CD8-positive, alpha-beta memory T cell (primary cell): ENCODE results near the gene PLXND1. TPM values are rescaled to one million over a fixed set of nuclear protein-coding genes. Genes with fewer than 3 reads are reported as not detected.

ENCODE experiments used
- CTCF ChIA-PET: fragments of 350-600 bp; sonication (Branson Sonifier 250); formaldehyde crosslinking; loops from one replicate; lab custom pipeline; 2021; ENCODE audit warnings: antibody characterized with exemption; lab: Charles Lee
- POLR2A ChIA-PET: fragments of 350-600 bp; sonication (Branson Sonifier 250); formaldehyde crosslinking; loops from one replicate; lab custom pipeline; 2021; ENCODE audit warnings: antibody characterized with exemption; lab: Charles Lee
- DNase-seq, 5 donors: peaks; one replicate each; pipeline versions ENCODE4 v3.0.0 to v3.0.0-alpha.2; 2020 to 2022; ENCODE audit warnings: mixed read lengths in 1 of 5
- H3K27ac ChIP-seq: one replicate; pipeline ENCODE4 v1.7.0; 2013; ENCODE audit warnings: low read depth, mild to moderate bottlenecking, low read length, moderate library complexity
- H3K27me3 ChIP-seq: 2 replicates; pipeline ENCODE4 v1.7.0; 2013; ENCODE audit warnings: low read length, mild to moderate bottlenecking; ENCODE audit not compliant: insufficient read depth, poor library complexity, severe bottlenecking
- H3K36me3 ChIP-seq: 2 replicates; pipeline ENCODE4 v1.7.0; 2013; ENCODE audit warnings: mild to moderate bottlenecking, low read length, moderate library complexity; ENCODE audit not compliant: insufficient read depth
- H3K4me1 ChIP-seq: 2 replicates; pipeline ENCODE4 v1.7.0; 2013; ENCODE audit warnings: mild to moderate bottlenecking, low read length, moderate library complexity; ENCODE audit not compliant: insufficient read depth
- H3K4me3 ChIP-seq: 2 replicates; pipeline ENCODE4 v1.7.0; 2013; ENCODE audit warnings: mild to moderate bottlenecking, low read length
- H3K9me3 ChIP-seq: 2 replicates; pipeline ENCODE4 v1.7.0; 2013; ENCODE audit warnings: mild to moderate bottlenecking, low read length
- H3K27ac Mint-ChIP-seq, 8 donors: one replicate each; pipeline ENCODE4 v1.8.0; 2020 to 2021; ENCODE audit warnings: mixed read lengths in 8 of 8, mild to moderate bottlenecking in 6 of 8, inconsistent platforms in 3 of 8, moderate library complexity in 3 of 8
- H3K27me3 Mint-ChIP-seq, 2 donors: one replicate each; pipeline ENCODE4 v1.8.0; 2020 to 2021; ENCODE audit warnings: mixed read lengths in 2 of 2, mild to moderate bottlenecking in 1 of 2, moderate library complexity in 1 of 2
- H3K36me3 Mint-ChIP-seq, 3 donors: one replicate each; pipeline ENCODE4 v1.8.0; 2020 to 2021; ENCODE audit warnings: mixed read lengths in 3 of 3, inconsistent platforms in 1 of 3, mild to moderate bottlenecking in 1 of 3
- H3K4me1 Mint-ChIP-seq, 3 donors: one replicate each; pipeline ENCODE4 v1.8.0; 2020 to 2021; ENCODE audit warnings: mixed read lengths in 3 of 3, inconsistent platforms in 1 of 3, mild to moderate bottlenecking in 1 of 3
- H3K4me3 Mint-ChIP-seq, 7 donors: one replicate each; pipeline ENCODE4 v1.8.0; 2020 to 2021; ENCODE audit warnings: mixed read lengths in 7 of 7, mild to moderate bottlenecking in 6 of 7, moderate library complexity in 4 of 7, inconsistent platforms in 2 of 7
- H3K9me3 Mint-ChIP-seq, 5 donors: one replicate each; pipeline ENCODE4 v1.8.0; 2020 to 2022; ENCODE audit warnings: mixed read lengths in 5 of 5, mild to moderate bottlenecking in 3 of 5, moderate library complexity in 2 of 5, inconsistent platforms in 1 of 5
- polyA plus RNA-seq: library from polyadenylated mRNA; unstranded; fragments of 300-500 nt; fragmentation: Illumina TruSeq; gene quantifications from one replicate; pipeline ENCODE4 v1.2.3, GENCODE V29; 2021
- total RNA-seq, 2 experiments: library from RNA; stranded (reverse); gene quantifications; one replicate each; pipeline ENCODE4 v1.2.3, GENCODE V29; 2021

The PLXND1 gene
- total and polyA plus RNA-seq, 3 experiments from 2014 or later = 12.1 to 17.3 (median 15.2) TPM

GRCh38 chr3:129554356-129555152 lies 51.9 kb downstream of the PLXND1 start:
- H3K36me3 Mint-ChIP-seq = peaks cover 0 to 20% (median 8%) of the 10 kb centered on the region in 3 donors
- H3K4me3 Mint-ChIP-seq = peak overlapping the region in 1 of 7 donors; percentile 20
- POLR2A ChIA-PET = interaction anchor here (1.1 kb wide), 2 partner anchors 23 to 39 kb away, joined by 3 to 4 read pairs; no protein-coding TSS in a partner anchor
- H3K27me3 ChIP-seq = no peaks in the 10 kb centered on the region
- no peak overlapping the region for H3K27ac ChIP-seq
- H3K4me1 ChIP-seq = peaks cover 21% of the 10 kb centered on the region
- H3K4me3 ChIP-seq = no peak overlapping the region
- H3K9me3 Mint-ChIP-seq = no peaks in the 10 kb centered on the region
- peaks cover 29 to 37% (median 33%) of the 10 kb centered on the region in 3 donors for H3K4me1 Mint-ChIP-seq
- no peaks in the 10 kb centered on the region for H3K36me3 ChIP-seq
- CTCF ChIA-PET = interaction anchor here (0.6 to 1.8 kb wide), 5 partner anchors 22 to 298 kb away, joined by 3 to 5 read pairs (median 3); no protein-coding TSS in a partner anchor
- no peak for DNase-seq
- no peaks in the 10 kb centered on the region for H3K9me3 ChIP-seq
- peak overlapping the region in 5 of 8 donors; percentile 17 to 92 (median 48) for H3K27ac Mint-ChIP-seq
- H3K27me3 Mint-ChIP-seq = peaks cover 0 to 5% of the 10 kb centered on the region in 2 donors

- DNase-seq = no peak
- H3K27ac ChIP-seq = no peak overlapping the region
- no peaks in the 10 kb centered on the region for H3K9me3 ChIP-seq
- H3K36me3 Mint-ChIP-seq = peaks cover 0 to 19% (median 8%) of the 10 kb centered on the region in 3 donors
- peaks cover 17% of the 10 kb centered on the region for H3K4me1 ChIP-seq
- ChIA-PET POLR2A (no interaction called here), CTCF (interaction anchor here (0.9 to 1.8 kb wide), 2 partner anchors 23 to 64 kb away, joined by 3 to 4 read pairs; no protein-coding TSS in a partner anchor)
- no peaks in the 10 kb centered on the region for H3K27me3 ChIP-seq
- peaks cover 0 to 5% of the 10 kb centered on the region in 2 donors for H3K27me3 Mint-ChIP-seq
- no peaks in the 10 kb centered on the region for H3K36me3 ChIP-seq
- peak overlapping the region in 3 of 8 donors; percentile 5 to 77 (median 17) for H3K27ac Mint-ChIP-seq
- peak overlapping the region in 5 of 7 donors; percentile 11 to 45 (median 17) for H3K4me3 Mint-ChIP-seq
- H3K4me1 Mint-ChIP-seq = peaks cover 29 to 37% (median 33%) of the 10 kb centered on the region in 3 donors
- H3K9me3 Mint-ChIP-seq = no peaks in the 10 kb centered on the region
- no peak overlapping the region for H3K4me3 ChIP-seq
These were observed 52.8 kb downstream of the PLXND1 start for GRCh38 chr3:129553719-129554118.

- no peaks in the 10 kb centered on the region for H3K9me3 Mint-ChIP-seq
- ChIA-PET POLR2A (no interaction called here), CTCF (interaction anchor here (1.4 kb wide), 1 partner anchor 23 kb away, joined by 4 read pairs; no protein-coding TSS in a partner anchor)
- Histone ChIP-seq H3K27me3 (no peaks in the 10 kb centered on the region), H3K36me3 (no peaks in the 10 kb centered on the region), H3K9me3 (no peaks in the 10 kb centered on the region), H3K4me1 (peaks cover 12% of the 10 kb centered on the region), H3K4me3 (no peak overlapping the region), H3K27ac (no peak overlapping the region)
- peaks cover 0 to 5% of the 10 kb centered on the region in 2 donors for H3K27me3 Mint-ChIP-seq
- peak overlapping the region in 2 of 8 donors; percentile 74 to 84 for H3K27ac Mint-ChIP-seq
- no peak for DNase-seq
- peaks cover 0 to 18% (median 6%) of the 10 kb centered on the region in 3 donors for H3K36me3 Mint-ChIP-seq
- H3K4me3 Mint-ChIP-seq = peak overlapping the region in 1 of 7 donors; percentile 7
- H3K4me1 Mint-ChIP-seq = peaks cover 24 to 32% (median 27%) of the 10 kb centered on the region in 3 donors
These were observed 53.3 kb downstream of the PLXND1 start for GRCh38 chr3:129553171-129553570.

- no peaks in the 10 kb centered on the region for H3K9me3 Mint-ChIP-seq
- peak overlapping the region in 1 of 7 donors; percentile 7 for H3K4me3 Mint-ChIP-seq
- peaks cover 0 to 4% of the 10 kb centered on the region in 2 donors for H3K27me3 Mint-ChIP-seq
- peaks cover 0 to 12% (median 0%) of the 10 kb centered on the region in 3 donors for H3K36me3 Mint-ChIP-seq
- H3K9me3 ChIP-seq = no peaks in the 10 kb centered on the region
- no peak overlapping the region for H3K27ac ChIP-seq
- no peak overlapping the region for H3K4me3 ChIP-seq
- H3K27me3 ChIP-seq = no peaks in the 10 kb centered on the region
- CTCF ChIA-PET = interaction anchor here (1.4 kb wide), 1 partner anchor 24 kb away, joined by 4 read pairs; no protein-coding TSS in a partner anchor
- H3K36me3 ChIP-seq = no peaks in the 10 kb centered on the region
- POLR2A ChIA-PET = no interaction called here
- peak overlapping the region in 4 of 8 donors; percentile 24 to 84 (median 78) for H3K27ac Mint-ChIP-seq
- DNase-seq = no peak
- H3K4me1 Mint-ChIP-seq = peaks cover 17 to 25% (median 20%) of the 10 kb centered on the region in 3 donors
- peaks cover 5% of the 10 kb centered on the region for H3K4me1 ChIP-seq
These were observed 54.0 kb downstream of the PLXND1 start for GRCh38 chr3:129552287-129553050.

- Mint-ChIP-seq H3K9me3 (no peaks in the 10 kb centered on the region), H3K27ac (peak overlapping the region in 3 of 8 donors; percentile 17 to 88 (median 56)), H3K36me3 (no peaks in the 10 kb centered on the region), H3K4me3 (no peak overlapping the region), H3K4me1 (peaks cover 17 to 23% (median 20%) of the 10 kb centered on the region in 3 donors), H3K27me3 (peaks cover 0 to 4% of the 10 kb centered on the region in 2 donors)
- ChIA-PET POLR2A (interaction anchor here (1.0 kb wide), 1 partner anchor 13 kb away, joined by 3 read pairs; no protein-coding TSS in a partner anchor), CTCF (no interaction called here)
- Histone ChIP-seq H3K4me1 (no peaks in the 10 kb centered on the region), H3K27ac (no peak overlapping the region), H3K4me3 (no peak overlapping the region), H3K9me3 (no peaks in the 10 kb centered on the region), H3K36me3 (no peaks in the 10 kb centered on the region), H3K27me3 (no peaks in the 10 kb centered on the region)
- no peak for DNase-seq
These were observed 56.7 kb downstream of the PLXND1 start for GRCh38 chr3:129549805-129550204.

- H3K27me3 ChIP-seq = no peaks in the 10 kb centered on the region
- H3K27ac Mint-ChIP-seq = peak overlapping the region in 4 of 8 donors; percentile 17 to 88 (median 45)
- ChIA-PET CTCF (no interaction called here), POLR2A (interaction anchor here (1.0 kb wide), 1 partner anchor 13 kb away, joined by 3 read pairs; no protein-coding TSS in a partner anchor)
- H3K36me3 Mint-ChIP-seq = no peaks in the 10 kb centered on the region
- H3K4me1 Mint-ChIP-seq = peaks cover 11 to 17% (median 14%) of the 10 kb centered on the region in 3 donors
- H3K9me3 Mint-ChIP-seq = no peaks in the 10 kb centered on the region
- H3K27ac ChIP-seq = no peak overlapping the region
- H3K9me3 ChIP-seq = no peaks in the 10 kb centered on the region
- H3K4me1 ChIP-seq = no peaks in the 10 kb centered on the region
- H3K27me3 Mint-ChIP-seq = peaks cover 0 to 4% of the 10 kb centered on the region in 2 donors
- H3K4me3 ChIP-seq = no peak overlapping the region
- no peak for DNase-seq
- no peak overlapping the region for H3K4me3 Mint-ChIP-seq
- H3K36me3 ChIP-seq = no peaks in the 10 kb centered on the region
These were observed 57.3 kb downstream of the PLXND1 start for GRCh38 chr3:129549006-129549800.
